HepG2 (cell line): Measurements from ENCODE around the gene RPS8. TPM values are rescaled to one million over a fixed set of nuclear protein-coding genes. Genes with fewer than 3 reads are reported as not detected.

Source experiments
- AKAP8 ChIP-seq: sonication (generic); formaldehyde crosslinking; IDR thresholded peaks from 2 replicates; pipeline ENCODE4 v1.5.1; 2020; ENCODE audit warnings: mild to moderate bottlenecking, missing genetic modification reagents
- CBX1 ChIP-seq: IDR thresholded peaks from one replicate; pipeline ENCODE4 v1.6.1; 2016; ENCODE audit warnings: antibody characterized with exemption, low read depth
- CREB3 ChIP-seq: sonication (generic); formaldehyde crosslinking; IDR thresholded peaks from 2 replicates; pipeline ENCODE4 v1.5.0; 2020; ENCODE audit warnings: missing genetic modification reagents
- DMAP1 ChIP-seq: IDR thresholded peaks from 2 replicates; pipeline ENCODE4 v1.6.1; 2016
- DNMT1 ChIP-seq: sonication (generic); formaldehyde crosslinking; IDR thresholded peaks from 2 replicates; pipeline ENCODE4 v1.5.1; 2020; ENCODE audit warnings: mild to moderate bottlenecking, missing genetic modification reagents
- DPF2 ChIP-seq: sonication (generic); formaldehyde crosslinking; IDR thresholded peaks from 2 replicates; pipeline ENCODE4 v1.4.0; 2020; ENCODE audit warnings: mild to moderate bottlenecking, low read depth, missing genetic modification reagents, borderline replicate concordance
- EED ChIP-seq: sonication (generic); formaldehyde crosslinking; IDR thresholded peaks from 2 replicates; pipeline ENCODE4 v1.5.0; 2020; ENCODE audit warnings: mild to moderate bottlenecking, missing genetic modification reagents
- HCFC1 ChIP-seq: fragments of 150-350 bp; IDR thresholded peaks from 2 replicates; pipeline ENCODE4 v1.6.1; 2014; ENCODE audit warnings: low read depth, low read length
- HES4 ChIP-seq: sonication (generic); formaldehyde crosslinking; IDR thresholded peaks from 2 replicates; pipeline ENCODE4 v1.9.0; 2021; ENCODE audit warnings: mild to moderate bottlenecking, missing genetic modification reagents, borderline replicate concordance
- NCOR1 ChIP-seq: fragments of 200-600 bp; sonication (generic); IDR thresholded peaks from 2 replicates; pipeline ENCODE4 v1.7.0; 2017; ENCODE audit warnings: antibody characterized with exemption, low read length, borderline replicate concordance
- PCBP1 ChIP-seq: fragments of 200-400 bp; formaldehyde crosslinking; IDR thresholded peaks from 2 replicates; pipeline ENCODE4 v1.6.1; 2017; ENCODE audit warnings: mild to moderate bottlenecking, low read depth, low read length, borderline replicate concordance
- RBM39 ChIP-seq: fragments of 200-400 bp; formaldehyde crosslinking; IDR thresholded peaks from one replicate; pipeline ENCODE4 v1.6.1; 2018; ENCODE audit warnings: antibody characterized with exemption, mild to moderate bottlenecking, low read depth, low read length; ENCODE audit not compliant: poor library complexity, severe bottlenecking
- SP2 ChIP-seq: sonication (generic); formaldehyde crosslinking; IDR thresholded peaks from 2 replicates; pipeline ENCODE4 v1.5.1; 2020; ENCODE audit warnings: mild to moderate bottlenecking, missing genetic modification reagents
- TARDBP ChIP-seq: sonication (generic); formaldehyde crosslinking; IDR thresholded peaks from 2 replicates; pipeline ENCODE4 v1.8.0; 2022; ENCODE audit warnings: mild to moderate bottlenecking, missing genetic modification reagents
- TBL1XR1 ChIP-seq: fragments of 150-350 bp; IDR thresholded peaks from 2 replicates; pipeline ENCODE4 v1.6.1; 2014; ENCODE audit warnings: borderline replicate concordance, low read length; ENCODE audit not compliant: partially characterized antibody
- ZEB1 ChIP-seq: IDR thresholded peaks from 2 replicates; pipeline ENCODE4 v1.6.1; 2012; ENCODE audit warnings: mild to moderate bottlenecking, low read depth, inconsistent platforms; ENCODE audit not compliant: insufficient replicate concordance
- ZNF296 ChIP-seq: sonication (generic); formaldehyde crosslinking; conservative IDR thresholded peaks from 2 replicates; pipeline ENCODE4 v1.5.0; 2020; ENCODE audit warnings: mild to moderate bottlenecking, missing genetic modification reagents
- ZNF558 ChIP-seq: sonication (generic); formaldehyde crosslinking; IDR thresholded peaks from 2 replicates; pipeline ENCODE4 v1.9.0; 2022; ENCODE audit warnings: mild to moderate bottlenecking, missing genetic modification reagents, borderline replicate concordance
- ZNF563 ChIP-seq: sonication (generic); formaldehyde crosslinking; IDR thresholded peaks from 2 replicates; pipeline ENCODE4 v1.8.0; 2022; ENCODE audit warnings: mild to moderate bottlenecking, moderate library complexity, missing genetic modification reagents
- ZNF615 ChIP-seq: sonication (generic); formaldehyde crosslinking; IDR thresholded peaks from 2 replicates; pipeline ENCODE4 v1.5.0; 2020; ENCODE audit warnings: mild to moderate bottlenecking, missing genetic modification reagents, borderline replicate concordance
- ZNF672 ChIP-seq: sonication (generic); formaldehyde crosslinking; IDR thresholded peaks from 2 replicates; pipeline ENCODE4 v1.8.1; 2022; ENCODE audit warnings: missing genetic modification reagents
- ZNF749 ChIP-seq: sonication (generic); formaldehyde crosslinking; IDR thresholded peaks from 2 replicates; pipeline ENCODE4 v1.8.0; 2022; ENCODE audit warnings: mild to moderate bottlenecking, missing genetic modification reagents, moderate library complexity, borderline replicate concordance
- ZNF839 ChIP-seq: sonication (generic); formaldehyde crosslinking; IDR thresholded peaks from 2 replicates; pipeline ENCODE4 v1.4.0; 2020; ENCODE audit warnings: missing genetic modification reagents, mild to moderate bottlenecking, borderline replicate concordance
- polyA plus RNA-seq, 8 experiments: library from polyadenylated mRNA; depleted of rRNA in 3 of 8; stranded (reverse) in 7 of 8; unstranded in 1 of 8; fragments of >200 nt; fragmentation: Illumina TruSeq in 4 of 8; extraction: Trizol in 4 of 8; gene quantifications; 2 replicates each; pipeline versions ENCODE4 v1.2.1 to v1.2.3, GENCODE V29; 2011 to 2016; ENCODE audit warnings: low read depth in 4 of 8, missing spikeins in 1 of 8, mixed read lengths in 1 of 8; ENCODE audit not compliant: insufficient read depth in 1 of 8
- total RNA-seq, 5 experiments: library from RNA; depleted of rRNA; stranded (reverse); fragments of >200 nt; fragmentation: Illumina TruSeq; extraction: Trizol; gene quantifications; 2 replicates each; pipeline ENCODE4 v1.2.3, GENCODE V29; 2016; ENCODE audit warnings: low read depth in 1 of 5
- TF ChIP-seq, protein P1 (sequence below), 2 experiments: sonication (generic) in 1 of 2; formaldehyde crosslinking in 1 of 2; IDR thresholded peaks; 2 replicates each; pipeline versions ENCODE4 v1.5.1 to v1.6.1; 2011 to 2020; ENCODE audit warnings: borderline replicate concordance in 1 of 2, low read depth in 1 of 2, low read length in 1 of 2, mild to moderate bottlenecking in 1 of 2, missing genetic modification reagents in 1 of 2, moderate library complexity in 1 of 2
- TF ChIP-seq, protein P2 (sequence below): IDR thresholded peaks from 2 replicates; pipeline ENCODE4 v1.6.1; 2016; ENCODE audit warnings: missing biosample characterization, missing genetic modification reagents, low read depth

RPS8 gene
- total and polyA plus RNA-seq, 2 of the 13 experiments (the other 11 are each of a cell fraction or from before 2014, with no cell fraction given), result 2,628 to 2,822 TPM

DNA sequence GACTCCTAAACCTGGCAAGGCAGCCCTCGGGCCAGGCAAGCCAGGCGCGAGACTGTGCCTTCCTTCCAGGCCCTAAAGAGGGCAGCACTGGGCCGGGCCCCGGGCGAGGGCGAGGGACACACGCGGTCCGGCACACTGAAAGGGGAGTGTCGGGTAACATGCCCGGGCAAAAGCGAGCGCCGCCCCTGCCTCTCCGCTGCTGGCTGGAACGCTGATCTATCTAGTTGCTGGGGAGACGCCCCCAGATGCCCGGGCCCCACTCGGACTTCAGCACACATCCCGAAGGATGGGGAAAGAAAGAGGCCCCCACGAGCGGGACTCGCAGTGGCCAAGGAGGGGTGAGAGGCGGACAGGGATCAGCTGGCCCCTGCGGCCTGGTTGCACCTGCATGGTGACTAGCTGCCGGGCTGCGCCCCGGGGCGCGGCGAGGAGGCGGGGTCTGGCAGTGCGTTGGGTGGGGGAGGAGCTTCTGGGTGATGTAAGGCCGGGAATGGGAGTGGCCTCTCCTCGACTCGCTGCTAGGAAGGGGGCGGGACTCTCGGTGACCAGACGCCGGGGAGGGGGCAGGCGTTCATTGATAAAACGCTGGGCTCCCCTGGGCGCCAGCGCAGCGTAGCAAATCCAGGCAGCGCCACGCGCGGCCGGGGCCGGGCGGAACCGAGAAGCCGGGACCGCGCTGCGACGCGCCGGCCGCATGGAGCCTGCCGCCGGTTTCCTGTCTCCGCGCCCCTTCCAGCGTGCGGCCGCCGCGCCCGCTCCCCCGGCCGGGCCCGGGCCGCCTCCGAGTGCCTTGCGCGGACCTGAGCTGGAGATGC, 24.6 kb downstream of the RPS8 start, which contains the start of gene PLK3 (continued):
- TF ChIP-seq HES4 (CRISPR knock-in tag) (0 out of 2 replicates have a peak, but pooled peaks have one; percentile 23), HCFC1 (peak; percentile 6; the same call in 1 of the 2 replicates), TARDBP (peak; percentile 81; the same call in 1 of the 2 replicates), ZNF296 (CRISPR knock-in tag) (peak; percentile 53; the same call in 1 of the 2 replicates), DMAP1 (peak; percentile 99), ZNF672 (CRISPR knock-in tag) (no peak), RBM39 (peak; percentile 40), ZNF563 (CRISPR knock-in tag) (peak; percentile 60; the same call in 1 of the 2 replicates), ZNF558 (peak; percentile 55; the same call in 1 of the 2 replicates), PCBP1 (peak; percentile 88), ZEB1 (peak; percentile 82), DPF2 (no peak), SP2 (CRISPR knock-in tag) (peak; percentile 47; the same call in 1 of the 2 replicates), TBL1XR1 (no peak), NCOR1 (no peak; the same call in 1 of the 2 replicates), ZNF749 (CRISPR knock-in tag) (0 out of 2 replicates have a peak, but pooled peaks have one; percentile 23), CBX1 (peak; percentile 67), CREB3 (CRISPR knock-in tag) (no peak; the same call in 1 of the 2 replicates), AKAP8 (peak; percentile 51; the same call in 1 of the 2 replicates), ZNF615 (peak; percentile 78; the same call in 1 of the 2 replicates), EED (CRISPR knock-in tag) (no peak; the same call in 1 of the 2 replicates), ZNF839 (CRISPR knock-in tag) (no peak), DNMT1 (CRISPR knock-in tag) (no peak)
- TF ChIP-seq, protein P1, sequence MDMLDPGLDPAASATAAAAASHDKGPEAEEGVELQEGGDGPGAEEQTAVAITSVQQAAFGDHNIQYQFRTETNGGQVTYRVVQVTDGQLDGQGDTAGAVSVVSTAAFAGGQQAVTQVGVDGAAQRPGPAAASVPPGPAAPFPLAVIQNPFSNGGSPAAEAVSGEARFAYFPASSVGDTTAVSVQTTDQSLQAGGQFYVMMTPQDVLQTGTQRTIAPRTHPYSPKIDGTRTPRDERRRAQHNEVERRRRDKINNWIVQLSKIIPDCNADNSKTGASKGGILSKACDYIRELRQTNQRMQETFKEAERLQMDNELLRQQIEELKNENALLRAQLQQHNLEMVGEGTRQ (IDR thresholded peaks at IDR 0.05; ENCODE audit: low read depth, low read length), result no peak
- TF ChIP-seq, protein P1 (CRISPR knock-in tag; IDR thresholded peaks at IDR 0.05; ENCODE audit: borderline replicate concordance), result peak; percentile 30; the same call in 1 of the 2 replicates
- TF ChIP-seq, protein P2, sequence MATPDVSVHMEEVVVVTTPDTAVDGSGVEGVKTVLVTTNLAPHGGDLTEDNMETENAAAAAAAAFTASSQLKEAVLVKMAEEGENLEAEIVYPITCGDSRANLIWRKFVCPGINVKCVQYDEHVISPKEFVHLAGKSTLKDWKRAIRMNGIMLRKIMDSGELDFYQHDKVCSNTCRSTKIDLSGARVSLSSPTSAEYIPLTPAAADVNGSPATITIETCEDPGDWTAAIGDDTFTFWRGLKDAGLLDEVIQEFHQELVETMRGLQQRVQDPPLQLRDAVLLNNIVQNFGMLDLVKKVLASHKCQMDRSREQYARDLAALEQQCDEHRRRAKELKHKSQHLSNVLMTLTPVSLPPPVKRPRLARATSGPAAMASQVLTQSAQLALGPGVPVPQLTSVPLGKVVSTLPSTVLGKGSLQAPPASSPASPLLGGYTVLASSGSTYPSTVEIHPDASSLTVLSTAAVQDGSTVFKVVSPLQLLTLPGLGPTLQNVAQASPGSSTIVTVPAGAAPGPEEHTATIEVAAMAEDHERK, result no peak; the same call in 1 of the 2 replicates
